Loucy (cell line): ENCODE measurements around the gene ATP8A1.

ENCODE experiments used
- H2AFZ ChIP-seq: fragments of 200-600 bp; sonication (generic); 2 replicates; pipeline ENCODE4 v1.6.0; 2016; ENCODE audit warnings: antibody characterized with exemption, mild to moderate bottlenecking, low read length, moderate library complexity
- H3F3A ChIP-seq: fragments of 200-600 bp; 2 replicates; pipeline ENCODE4 v1.6.0; 2016; ENCODE audit warnings: antibody characterized with exemption, low read depth, mild to moderate bottlenecking
- H3K27me3 ChIP-seq: fragments of 200-600 bp; sonication (generic); 2 replicates; pipeline ENCODE4 v1.6.1; 2014; ENCODE audit warnings: low read length, mild to moderate bottlenecking; ENCODE audit not compliant: insufficient read depth, poor library complexity, severe bottlenecking
- H3K36me3 ChIP-seq: fragments of 200-600 bp; sonication (generic); 2 replicates; pipeline ENCODE4 v1.6.1; 2016; ENCODE audit warnings: low read length; ENCODE audit not compliant: insufficient read depth
- H3K4me1 ChIP-seq: fragments of 200-600 bp; sonication (generic); 2 replicates; pipeline ENCODE4 v1.5.1; 2014; ENCODE audit warnings: low read length, mild to moderate bottlenecking; ENCODE audit not compliant: insufficient read depth, poor library complexity, severe bottlenecking
- H3K4me2 ChIP-seq: fragments of 200-600 bp; sonication (generic); 2 replicates; pipeline ENCODE4 v1.6.0; 2014; ENCODE audit warnings: antibody characterized with exemption, low read length, low read depth, mild to moderate bottlenecking; ENCODE audit not compliant: poor library complexity, severe bottlenecking
- H3K4me3 ChIP-seq: fragments of 200-600 bp; sonication (generic); 2 replicates; pipeline ENCODE4 v1.5.1; 2014; ENCODE audit warnings: low read length, mild to moderate bottlenecking, mixed read lengths; ENCODE audit not compliant: poor library complexity, severe bottlenecking
- H3K79me2 ChIP-seq: fragments of 200-600 bp; sonication (generic); 2 replicates; pipeline ENCODE4 v1.6.1; 2014; ENCODE audit warnings: low read length; ENCODE audit not compliant: insufficient read depth
- H3K9ac ChIP-seq: fragments of 200-600 bp; sonication (generic); 2 replicates; pipeline ENCODE4 v1.6.0; 2014; ENCODE audit warnings: mild to moderate bottlenecking, low read depth, low read length, moderate library complexity; ENCODE audit not compliant: poor library complexity, severe bottlenecking
- H3K9me2 ChIP-seq: fragments of 200-600 bp; sonication (generic); replicated peaks from 2 replicates; pipeline ENCODE4 v1.6.1; 2016; ENCODE audit warnings: low read depth, low read length, mixed read lengths
- H3K9me3 ChIP-seq: fragments of 200-600 bp; sonication (generic); 2 replicates; pipeline ENCODE4 v1.6.1; 2014; ENCODE audit warnings: mild to moderate bottlenecking, antibody characterized with exemption, low read length, low read depth; ENCODE audit not compliant: insufficient read depth
- H4K20me1 ChIP-seq: fragments of 200-600 bp; sonication (generic); 2 replicates; pipeline ENCODE4 v1.6.0; 2014; ENCODE audit warnings: antibody characterized with exemption, low read length, mild to moderate bottlenecking; ENCODE audit not compliant: insufficient read depth, poor library complexity, severe bottlenecking
- EZH2phosphoT487 ChIP-seq: fragments of 200-600 bp; IDR thresholded peaks from 2 replicates; pipeline ENCODE4 v1.6.1; 2018; ENCODE audit warnings: antibody characterized with exemption, mild to moderate bottlenecking, moderate library complexity, borderline replicate concordance
- TF ChIP-seq, protein P1 (sequence below): fragments of 200-600 bp; sonication (generic); conservative IDR thresholded peaks from 2 replicates; pipeline ENCODE4 v1.5.1; 2014; ENCODE audit warnings: mild to moderate bottlenecking, antibody characterized with exemption, low read length

The ATP8A1 gene

GRCh38 chr4:42625329-42625728 lies 31.6 kb downstream of the ATP8A1 start:
- Histone ChIP-seq H3K4me1 (peaks cover 27% of the 10 kb centered on the region), H3K4me2 (no peak overlapping the region), H4K20me1 (peaks cover 4% of the 10 kb centered on the region), H3F3A (no peaks in the 10 kb centered on the region), H3K9me3 (no peaks in the 10 kb centered on the region), H3K79me2 (peaks cover 7% of the 10 kb centered on the region), H3K27me3 (no peaks in the 10 kb centered on the region), H3K9me2 (no peaks in the 10 kb centered on the region), H3K36me3 (peaks cover 17% of the 10 kb centered on the region), H3K9ac (no peak overlapping the region), H2AFZ (no peak overlapping the region), H3K4me3 (no peak overlapping the region)
- TF ChIP-seq EZH2phosphoT487: no peak
- TF ChIP-seq, protein P1, sequence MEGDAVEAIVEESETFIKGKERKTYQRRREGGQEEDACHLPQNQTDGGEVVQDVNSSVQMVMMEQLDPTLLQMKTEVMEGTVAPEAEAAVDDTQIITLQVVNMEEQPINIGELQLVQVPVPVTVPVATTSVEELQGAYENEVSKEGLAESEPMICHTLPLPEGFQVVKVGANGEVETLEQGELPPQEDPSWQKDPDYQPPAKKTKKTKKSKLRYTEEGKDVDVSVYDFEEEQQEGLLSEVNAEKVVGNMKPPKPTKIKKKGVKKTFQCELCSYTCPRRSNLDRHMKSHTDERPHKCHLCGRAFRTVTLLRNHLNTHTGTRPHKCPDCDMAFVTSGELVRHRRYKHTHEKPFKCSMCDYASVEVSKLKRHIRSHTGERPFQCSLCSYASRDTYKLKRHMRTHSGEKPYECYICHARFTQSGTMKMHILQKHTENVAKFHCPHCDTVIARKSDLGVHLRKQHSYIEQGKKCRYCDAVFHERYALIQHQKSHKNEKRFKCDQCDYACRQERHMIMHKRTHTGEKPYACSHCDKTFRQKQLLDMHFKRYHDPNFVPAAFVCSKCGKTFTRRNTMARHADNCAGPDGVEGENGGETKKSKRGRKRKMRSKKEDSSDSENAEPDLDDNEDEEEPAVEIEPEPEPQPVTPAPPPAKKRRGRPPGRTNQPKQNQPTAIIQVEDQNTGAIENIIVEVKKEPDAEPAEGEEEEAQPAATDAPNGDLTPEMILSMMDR: no peak

DNA sequence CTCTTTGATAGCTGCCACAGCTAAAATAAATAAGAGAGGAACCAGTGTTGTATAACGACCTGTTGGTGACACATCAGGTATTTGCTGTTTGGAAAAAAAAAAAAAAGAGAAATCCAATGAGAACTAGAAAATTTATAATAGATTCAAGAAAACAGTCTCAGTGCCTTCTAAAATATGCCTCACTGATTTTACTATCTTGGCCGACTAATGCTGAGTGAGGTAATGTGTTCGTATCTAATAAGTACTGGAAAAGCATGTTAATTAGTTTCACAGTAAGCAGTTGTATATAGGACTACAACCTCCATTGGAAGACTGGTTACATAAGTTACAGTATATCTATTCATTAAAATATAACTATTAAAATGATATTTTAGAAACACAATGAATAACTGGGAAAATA lies 32.4 kb downstream of the ATP8A1 start:
- Histone ChIP-seq H3K4me1 (peaks cover 20% of the 10 kb centered on the region), H3K27me3 (no peaks in the 10 kb centered on the region), H2AFZ (no peak overlapping the region), H3F3A (no peaks in the 10 kb centered on the region), H3K36me3 (peaks cover 20% of the 10 kb centered on the region), H3K4me2 (no peak overlapping the region), H3K9ac (no peak overlapping the region), H3K9me3 (no peaks in the 10 kb centered on the region), H4K20me1 (peaks cover 4% of the 10 kb centered on the region), H3K4me3 (no peak overlapping the region), H3K9me2 (no peaks in the 10 kb centered on the region), H3K79me2 (peaks cover 6% of the 10 kb centered on the region; the same call in 1 of the 2 replicates)
- no peak for TF ChIP-seq EZH2phosphoT487
- TF ChIP-seq, protein P1: no peak

DNA sequence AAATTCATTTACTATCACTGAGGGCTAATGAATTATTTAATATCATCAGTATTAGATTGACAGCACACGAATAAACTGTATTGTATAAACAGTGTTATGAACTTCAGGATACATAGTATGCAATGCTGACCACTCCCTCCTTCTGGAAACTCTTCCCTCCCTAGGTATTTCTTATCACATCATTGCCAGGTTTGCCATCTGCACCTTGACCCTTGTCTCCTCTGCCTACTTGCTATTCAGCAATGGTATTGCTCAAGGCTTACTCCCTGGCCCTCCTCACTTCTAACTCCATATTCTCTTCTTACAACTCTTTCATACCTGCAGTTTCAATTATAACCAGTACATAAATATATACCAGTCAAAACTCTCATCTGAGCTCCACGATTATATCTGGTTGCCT lies 38.9 kb downstream of the ATP8A1 start:
- no peaks in the 10 kb centered on the region for H3K9me3 ChIP-seq
- no peaks in the 10 kb centered on the region for H3K27me3 ChIP-seq
- TF ChIP-seq, protein P1: no peak
- no peaks in the 10 kb centered on the region for H3K4me1 ChIP-seq
- peaks cover 6% of the 10 kb centered on the region; the same call in 1 of the 2 replicates for H3K79me2 ChIP-seq
- H3K4me3 ChIP-seq: no peak overlapping the region
- H4K20me1 ChIP-seq: no peaks in the 10 kb centered on the region
- H3K9me2 ChIP-seq: no peaks in the 10 kb centered on the region
- peaks cover 36% of the 10 kb centered on the region for H3K36me3 ChIP-seq
- no peak overlapping the region for H2AFZ ChIP-seq
- no peak overlapping the region for H3K4me2 ChIP-seq
- H3F3A ChIP-seq: no peaks in the 10 kb centered on the region
- H3K9ac ChIP-seq: no peak overlapping the region
